ENCODE results near the gene CRYZ.

CRYZ gene

GRCh38 chr1:74729741-74730478 is 2.9 kb downstream of the CRYZ start:
- no peak for DNase-seq (ENCODE audit: low spot score)

- no peak for DNase-seq (ENCODE audit: low spot score)
Observed at GRCh38 chr1:74728736-74729135, 4.1 kb downstream of the CRYZ start.

DNA sequence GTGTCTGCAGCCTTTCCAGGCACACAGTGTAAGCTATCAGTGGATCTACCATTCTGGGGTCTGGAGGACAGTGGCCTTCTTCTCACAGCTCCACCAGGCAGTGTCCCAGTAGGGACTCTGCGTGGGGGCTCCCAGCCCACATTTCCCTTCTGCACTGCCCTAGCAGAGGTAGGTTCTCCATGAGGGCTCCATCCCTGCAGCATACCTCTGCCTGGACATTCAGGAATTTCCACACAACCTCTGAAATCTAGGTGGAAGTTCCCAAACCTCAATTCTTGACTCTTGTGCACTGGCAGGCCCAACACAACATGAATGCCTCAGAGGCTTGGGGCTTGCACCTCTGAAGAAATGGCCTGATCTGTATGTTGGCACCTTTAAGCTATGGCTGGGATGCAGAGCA is 6.8 kb downstream of the CRYZ start:
- no peak for DNase-seq (ENCODE audit: low spot score)

DNA sequence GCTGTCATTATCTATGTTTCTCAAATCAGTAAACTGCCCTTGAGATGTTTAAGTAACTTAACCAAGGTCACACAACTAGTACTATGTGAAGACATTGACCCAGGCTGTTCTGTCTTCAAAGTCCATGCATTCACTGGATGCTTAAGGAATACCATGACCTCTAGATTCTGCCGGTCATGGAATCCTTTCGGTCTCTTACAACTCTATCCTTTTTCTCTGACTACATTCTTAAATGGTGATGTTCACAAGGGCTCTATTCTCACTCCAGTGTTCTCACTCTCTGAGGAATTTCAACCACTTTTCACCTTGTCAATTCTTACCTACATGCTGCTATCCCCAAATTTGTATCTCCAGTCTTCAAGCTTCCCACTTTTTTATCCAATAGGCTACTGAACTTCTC is 15.2 kb downstream of the CRYZ start:
- DNase-seq (ENCODE audit: low spot score) = no peak

DNA sequence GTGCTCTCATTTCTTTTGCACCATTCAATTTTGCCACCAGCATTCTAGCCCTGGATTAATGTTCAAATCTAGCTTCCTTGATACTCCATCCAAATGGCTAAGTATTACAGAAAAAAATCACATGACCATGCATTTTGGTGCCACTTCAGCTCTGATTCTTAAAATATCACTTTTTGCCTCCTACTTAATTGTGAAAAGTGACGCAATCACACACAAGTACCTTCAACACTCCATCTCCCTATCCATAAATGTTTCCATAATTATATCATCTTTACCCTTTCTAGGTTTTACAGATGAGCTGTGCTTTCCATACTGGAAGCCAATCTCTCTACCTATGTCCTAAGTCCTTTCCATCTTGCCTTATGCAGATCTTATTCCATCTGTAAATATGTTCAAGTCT is 16.0 kb downstream of the CRYZ start:
- no peak for DNase-seq (ENCODE audit: low spot score)

DNA sequence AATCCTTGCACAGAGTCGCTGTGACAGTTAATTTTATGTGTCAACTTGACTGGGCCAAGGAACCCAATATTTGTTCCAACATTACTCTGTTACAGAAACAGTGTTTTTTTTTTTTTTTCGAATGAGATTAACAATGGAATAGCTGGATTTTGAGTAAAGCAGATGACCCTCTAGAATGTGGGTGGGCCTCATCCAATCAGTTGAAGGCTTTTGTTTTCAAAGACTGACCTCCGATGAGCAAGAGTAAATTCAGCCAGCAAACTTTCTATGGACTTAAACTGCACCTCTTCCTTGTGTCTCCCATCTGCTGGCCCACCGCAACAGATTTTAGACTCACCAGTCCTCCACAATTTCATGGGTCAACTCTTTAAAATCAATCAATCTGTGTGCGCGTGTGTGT is 17.0 kb downstream of the CRYZ start:
- no peak for DNase-seq (ENCODE audit: low spot score)

DNA sequence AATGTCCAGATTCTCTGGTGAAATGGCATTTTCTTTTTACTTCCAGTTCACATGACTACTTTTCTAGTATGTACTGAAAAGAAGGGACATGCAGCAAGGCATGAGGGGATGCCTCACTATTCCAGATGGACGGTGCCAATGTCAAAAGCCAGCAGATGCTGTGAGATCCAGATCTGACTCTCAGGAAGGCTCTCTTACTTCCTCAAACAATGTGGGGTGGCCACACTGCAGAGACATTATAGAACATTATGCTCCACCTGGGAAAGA is 17.7 kb downstream of the CRYZ start:
- DNase-seq (ENCODE audit: low spot score) = no peak

DNA sequence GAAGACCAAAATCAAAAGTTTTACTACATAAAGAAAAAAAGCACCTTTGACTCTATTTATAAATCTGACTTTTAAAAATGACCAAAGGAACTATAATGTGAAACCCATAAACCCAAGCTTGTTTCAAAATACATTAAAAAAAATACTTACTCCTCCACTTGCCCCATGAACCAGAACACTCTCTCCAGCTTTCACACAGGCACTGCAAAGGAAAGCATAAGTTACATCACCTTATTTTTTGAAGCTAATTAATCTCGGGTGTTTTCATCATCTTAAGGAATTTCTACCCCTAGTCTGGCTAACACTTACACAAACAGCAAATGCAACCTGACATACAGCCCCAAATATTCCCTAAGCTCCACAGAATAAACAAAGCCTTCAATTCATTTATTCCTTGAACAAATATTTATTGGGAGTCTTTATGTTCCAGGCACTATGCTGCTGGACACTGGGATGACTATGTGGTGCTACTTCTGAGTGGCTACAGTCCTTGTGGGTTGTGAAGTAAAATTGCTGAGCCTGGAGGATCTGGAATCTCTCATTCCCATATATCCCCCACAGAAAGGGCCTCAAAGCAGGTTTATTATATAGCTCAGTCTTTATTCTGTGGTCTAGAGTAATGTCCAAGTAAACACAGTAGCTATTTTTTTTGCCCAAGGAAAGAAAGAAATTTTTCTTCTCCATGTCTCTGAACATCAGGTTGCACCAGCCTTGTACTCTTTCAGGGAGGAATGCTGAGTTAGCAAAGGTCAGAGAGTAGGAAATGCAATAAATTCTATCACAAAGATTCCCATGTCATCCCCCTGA is 18.2 kb downstream of the CRYZ start:
- DNase-seq (ENCODE audit: low spot score) = no peak

DNA sequence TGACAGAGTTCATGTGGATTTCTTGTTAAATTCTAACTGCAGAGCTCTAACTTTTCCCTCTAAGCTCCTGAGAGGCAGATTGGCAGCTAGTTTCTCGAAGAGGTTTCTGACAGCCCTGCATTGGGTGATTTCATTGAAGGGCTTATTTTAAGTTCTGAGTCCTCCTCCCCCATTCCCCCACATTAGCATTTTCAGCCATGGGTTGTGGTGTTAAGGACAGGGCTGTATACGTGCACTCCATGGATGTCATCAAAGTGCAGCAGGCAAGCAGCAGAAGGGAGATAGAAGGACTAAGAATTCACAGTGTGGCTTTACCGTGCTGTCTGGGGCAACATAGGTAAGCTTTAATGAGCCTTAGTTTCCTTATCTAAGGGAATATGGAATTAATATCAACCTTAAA is 19.0 kb downstream of the CRYZ start:
- DNase-seq (ENCODE audit: low spot score) = no peak

DNA sequence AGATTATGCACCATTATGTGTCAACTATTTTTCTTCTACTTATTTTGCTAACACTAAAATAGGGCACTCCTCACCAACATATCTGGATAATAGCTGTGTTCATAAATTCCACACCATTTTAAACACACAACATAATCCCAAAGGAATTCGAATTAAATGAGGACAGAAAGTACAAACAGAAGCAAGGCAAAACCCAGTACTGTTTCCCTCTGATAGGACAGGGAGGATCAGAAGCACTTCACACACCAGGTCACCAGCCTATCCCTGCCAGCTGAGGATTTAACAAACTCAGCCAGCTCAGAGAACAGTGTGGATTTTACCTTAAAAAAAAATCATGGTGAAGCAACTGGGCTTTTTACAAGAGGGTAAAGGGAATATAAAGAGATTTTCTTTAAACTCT is 20.0 kb downstream of the CRYZ start:
- DNase-seq (ENCODE audit: low spot score) = no peak

- DNase-seq (ENCODE audit: low spot score) = no peak
Observed at GRCh38 chr1:74703386-74704182, 29.3 kb downstream of the CRYZ start.

GRCh38 chr1:74699331-74699730 is 33.5 kb downstream of the CRYZ start:
- DNase-seq (ENCODE audit: low spot score) = no peak

DNA sequence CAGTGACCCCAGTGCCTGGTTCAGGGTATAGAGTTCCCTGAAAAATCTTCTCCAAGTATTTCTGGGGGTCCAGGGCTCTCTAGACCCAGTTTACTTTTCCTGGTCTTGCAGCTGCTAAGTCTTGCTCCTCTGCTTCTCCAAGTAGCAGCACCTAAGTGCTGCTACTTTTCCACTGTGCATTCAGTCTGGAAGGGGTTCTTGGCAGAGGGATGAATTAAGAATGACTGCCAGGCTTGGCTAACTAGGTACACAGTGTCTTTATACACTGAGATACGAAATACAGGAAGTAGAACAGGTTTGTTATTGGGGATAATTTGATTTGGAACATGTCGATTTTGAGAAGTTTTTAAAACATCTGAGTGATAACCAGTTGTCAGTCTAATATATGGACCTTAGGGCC is 35.0 kb downstream of the CRYZ start:
- no peak for DNase-seq (ENCODE audit: low spot score)

GRCh38 chr1:74693473-74693872 is 39.4 kb downstream of the CRYZ start:
- DNase-seq (ENCODE audit: low spot score) = no peak

GRCh38 chr1:74690909-74691308 is 41.9 kb downstream of the CRYZ start:
- DNase-seq (ENCODE audit: low spot score) = no peak

GRCh38 chr1:74690364-74690696 is 42.5 kb downstream of the CRYZ start:
- no peak for DNase-seq (ENCODE audit: low spot score)

GRCh38 chr1:74689621-74690363 is 43.1 kb downstream of the CRYZ start:
- peak; percentile 88 for DNase-seq (ENCODE audit: low spot score)

DNA sequence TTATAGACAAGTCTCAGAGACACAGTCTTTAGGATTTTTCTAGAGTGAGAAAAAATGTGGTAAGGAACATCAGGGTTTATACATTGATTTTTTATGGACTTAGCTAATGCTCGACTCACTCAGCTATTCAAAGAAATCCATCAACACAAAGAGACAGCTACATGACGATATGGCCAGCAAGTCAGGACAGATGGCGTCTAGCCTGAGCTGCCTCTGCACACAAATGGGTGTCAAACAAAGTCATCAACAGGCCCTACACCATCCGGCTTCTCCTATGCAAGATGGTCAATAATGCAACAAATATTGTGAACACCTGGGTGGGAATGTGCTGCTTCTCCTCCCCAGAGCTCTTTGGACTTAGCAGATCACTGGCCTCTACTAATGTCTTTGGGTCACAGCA is 45.9 kb downstream of the CRYZ start:
- DNase-seq (ENCODE audit: low spot score) = no peak

DNA sequence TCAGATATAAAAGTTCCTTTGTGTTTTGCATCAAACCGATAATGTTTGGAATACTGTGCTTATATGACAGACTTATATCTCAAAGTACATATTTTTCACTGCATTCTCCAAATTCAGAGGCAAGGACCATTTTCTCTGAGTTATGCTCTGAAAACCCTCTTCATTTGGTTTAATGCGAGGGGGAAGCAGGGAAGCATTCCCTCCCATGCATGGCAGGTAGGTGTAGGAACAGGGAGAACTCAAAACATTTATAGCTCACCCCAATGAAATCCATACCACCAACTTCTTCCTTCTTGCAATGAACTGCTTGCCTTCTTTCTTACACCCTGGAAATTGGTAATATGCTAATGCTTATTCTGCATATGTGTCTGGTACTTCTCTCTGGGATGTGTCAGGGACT is 48.5 kb downstream of the CRYZ start:
- DNase-seq (ENCODE audit: low spot score) = no peak

GRCh38 chr1:74683656-74684055 is 49.2 kb downstream of the CRYZ start:
- no peak for DNase-seq (ENCODE audit: low spot score)

DNA sequence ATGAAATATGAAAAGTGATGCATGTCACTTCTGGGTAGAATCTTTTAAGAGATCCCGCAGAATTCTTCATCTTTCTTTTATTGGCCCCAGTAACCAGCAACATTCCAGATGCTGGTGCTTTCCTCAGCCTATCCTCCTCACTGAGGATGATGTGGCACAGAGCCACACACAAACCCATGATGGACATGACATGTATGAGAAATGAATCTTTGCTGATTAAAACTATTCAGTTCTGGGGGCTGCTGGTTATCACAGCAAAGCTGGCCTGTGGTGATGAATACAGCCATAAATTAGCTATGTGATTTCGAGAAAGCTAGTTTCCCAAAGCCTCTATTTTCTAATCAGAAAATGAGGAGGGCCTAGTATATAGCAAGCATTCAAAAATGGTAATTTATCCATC is 51.0 kb downstream of the CRYZ start:
- no peak for DNase-seq (ENCODE audit: low spot score)

GRCh38 chr1:74681449-74681848 is 51.4 kb downstream of the CRYZ start:
- no peak for DNase-seq (ENCODE audit: low spot score)

DNA sequence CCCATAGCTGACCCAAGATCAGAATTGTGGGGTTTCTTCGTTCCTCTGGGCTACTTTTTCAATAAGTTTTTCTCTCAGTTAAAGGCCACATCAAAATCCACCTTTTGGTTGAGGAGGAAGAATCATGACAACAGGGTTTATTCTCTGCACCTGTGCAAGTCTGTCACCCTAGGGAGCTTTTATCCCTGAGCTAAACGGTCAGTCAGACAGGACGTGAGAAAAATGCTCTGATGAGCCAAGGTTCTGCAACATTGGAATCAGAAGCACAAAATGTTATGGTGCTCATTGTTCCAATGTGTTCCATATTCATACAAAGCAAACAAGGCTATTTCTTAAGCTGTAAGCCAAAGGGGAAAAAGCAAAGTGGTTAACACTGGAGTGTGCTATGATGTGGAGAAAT is 51.8 kb downstream of the CRYZ start:
- no peak for DNase-seq (ENCODE audit: low spot score)
